Inflammatory macrophage treated with lipopolysaccharide for 4 hours (primary cell): ENCODE measurements around the gene CEP250.
A peak's percentile ranks its signal among the peaks of the same experiment; 100 is the strongest.
"Not testable (repeated sequence)": the region's sequence is repeated elsewhere in the genome, so short reads cannot be mapped to it uniquely, and the experiment has no call there.

Experiments used
- DNase-seq: peaks from one replicate; pipeline ENCODE4 v3.0.0-alpha.2; 2020

Gene CEP250

DNA sequence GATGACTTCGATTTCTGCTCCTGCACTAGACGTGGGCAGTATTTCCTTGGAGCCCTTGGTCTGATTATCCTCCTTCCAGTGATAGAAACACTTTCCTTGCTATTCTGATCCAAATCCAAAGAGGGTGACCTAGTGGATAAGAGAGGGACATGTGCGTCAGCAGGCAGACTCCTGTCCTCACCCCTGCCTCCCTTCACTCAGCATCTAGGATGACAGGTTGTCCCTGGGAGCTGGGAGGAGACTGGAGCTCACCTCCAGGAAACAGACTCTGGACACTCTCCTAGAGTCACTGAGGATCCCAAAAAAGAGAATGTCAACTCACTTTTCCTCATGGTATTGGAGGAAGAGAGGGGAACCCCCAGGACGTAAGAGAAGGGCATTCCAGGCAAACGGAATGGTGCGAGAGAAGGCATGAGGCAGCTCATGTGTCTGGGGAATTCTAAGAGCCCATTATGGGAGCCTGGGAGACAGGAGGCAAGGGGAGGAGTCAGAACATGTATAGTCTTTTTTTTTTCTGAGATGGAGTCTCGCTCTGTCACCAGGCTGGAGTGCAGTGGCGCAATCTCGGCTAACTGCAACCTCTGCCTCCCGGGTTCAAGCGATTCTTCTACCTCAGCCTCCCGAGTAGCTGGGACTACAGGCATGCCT, 71.8 kb downstream of the CEP250 start:
- DNase-seq: no peak

DNA sequence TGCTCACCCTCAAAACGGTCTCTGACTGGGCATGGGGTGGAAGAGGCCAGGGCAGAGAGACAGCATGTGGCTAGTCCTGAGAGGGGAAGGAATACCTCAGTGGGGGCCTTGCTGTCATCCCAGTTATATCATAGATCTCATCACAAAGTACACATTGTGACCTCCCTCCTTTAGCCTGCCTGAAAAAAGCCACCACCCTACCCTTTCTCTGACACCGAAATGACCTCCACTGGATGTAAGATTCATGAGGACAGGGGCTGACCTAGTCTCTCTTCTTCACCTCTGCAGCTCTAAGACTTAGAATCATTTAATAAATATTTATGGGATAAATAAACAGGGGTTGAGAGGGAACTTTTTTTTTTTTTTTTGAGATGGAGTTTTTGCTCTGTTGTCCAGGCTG, 74.2 kb downstream of the CEP250 start, which contains the start of gene C20orf173:
TSS of gene C20orf173 (minus strand) at position 101 of the 400 bp plus-strand sequence. CDS start 279 bp downstream, outside the sequence.
- DNase-seq: no peak

DNA sequence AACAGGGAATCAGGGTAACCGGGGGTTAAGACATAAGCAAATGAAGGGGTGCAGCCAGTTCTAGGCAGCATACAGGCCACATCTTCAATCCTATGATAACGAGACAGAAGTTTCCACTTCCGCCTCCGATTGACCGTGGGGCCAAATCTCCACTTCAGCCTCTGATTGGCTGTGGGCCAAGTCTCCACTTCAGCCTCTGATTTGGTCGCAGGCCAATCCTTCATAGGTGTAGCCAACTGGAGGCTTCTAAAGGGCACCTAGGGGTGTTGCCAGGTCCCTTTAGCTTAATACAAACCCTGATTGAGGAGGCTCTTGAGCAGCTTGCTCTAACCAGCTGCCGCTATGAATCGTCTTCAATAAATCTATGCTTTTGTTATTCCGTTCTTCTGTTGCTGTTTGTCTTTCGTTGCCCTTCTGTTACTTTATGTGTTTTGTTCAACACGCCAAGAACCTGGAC, 84.4 kb downstream of the CEP250 start:
- DNase-seq: peak; percentile 62

DNA sequence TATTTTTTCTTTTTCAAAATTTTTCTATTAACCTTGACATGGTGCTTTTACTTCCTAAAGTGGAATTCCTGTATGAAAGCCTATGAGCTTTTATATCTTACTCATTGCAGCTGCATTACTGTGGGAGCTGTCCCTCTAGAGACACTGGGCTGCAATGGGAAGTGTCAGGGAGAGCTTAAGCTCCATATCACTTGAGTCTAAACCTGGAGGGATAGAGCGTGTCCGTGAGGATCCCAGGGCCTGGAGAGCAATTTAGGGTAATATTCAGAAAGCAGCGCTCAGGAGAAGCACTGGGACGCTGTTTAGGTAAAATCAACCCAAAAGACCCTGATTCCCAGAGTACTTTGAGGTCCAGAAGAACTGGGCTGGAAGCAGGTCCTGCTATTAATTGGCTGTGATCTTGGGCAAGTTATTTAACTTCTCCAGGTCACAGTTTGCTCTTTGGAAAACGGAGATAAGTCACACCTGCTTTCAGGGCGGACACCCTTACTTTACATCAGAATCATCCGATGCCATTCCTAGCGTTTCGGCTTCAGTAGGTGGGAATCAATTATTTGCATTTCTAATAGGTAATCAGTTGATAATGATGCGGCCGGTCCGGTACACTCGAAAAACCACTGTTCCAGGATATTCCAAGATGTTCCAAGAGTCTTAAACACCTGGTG, 85.9 kb downstream of the CEP250 start:
- DNase-seq: no peak

DNA sequence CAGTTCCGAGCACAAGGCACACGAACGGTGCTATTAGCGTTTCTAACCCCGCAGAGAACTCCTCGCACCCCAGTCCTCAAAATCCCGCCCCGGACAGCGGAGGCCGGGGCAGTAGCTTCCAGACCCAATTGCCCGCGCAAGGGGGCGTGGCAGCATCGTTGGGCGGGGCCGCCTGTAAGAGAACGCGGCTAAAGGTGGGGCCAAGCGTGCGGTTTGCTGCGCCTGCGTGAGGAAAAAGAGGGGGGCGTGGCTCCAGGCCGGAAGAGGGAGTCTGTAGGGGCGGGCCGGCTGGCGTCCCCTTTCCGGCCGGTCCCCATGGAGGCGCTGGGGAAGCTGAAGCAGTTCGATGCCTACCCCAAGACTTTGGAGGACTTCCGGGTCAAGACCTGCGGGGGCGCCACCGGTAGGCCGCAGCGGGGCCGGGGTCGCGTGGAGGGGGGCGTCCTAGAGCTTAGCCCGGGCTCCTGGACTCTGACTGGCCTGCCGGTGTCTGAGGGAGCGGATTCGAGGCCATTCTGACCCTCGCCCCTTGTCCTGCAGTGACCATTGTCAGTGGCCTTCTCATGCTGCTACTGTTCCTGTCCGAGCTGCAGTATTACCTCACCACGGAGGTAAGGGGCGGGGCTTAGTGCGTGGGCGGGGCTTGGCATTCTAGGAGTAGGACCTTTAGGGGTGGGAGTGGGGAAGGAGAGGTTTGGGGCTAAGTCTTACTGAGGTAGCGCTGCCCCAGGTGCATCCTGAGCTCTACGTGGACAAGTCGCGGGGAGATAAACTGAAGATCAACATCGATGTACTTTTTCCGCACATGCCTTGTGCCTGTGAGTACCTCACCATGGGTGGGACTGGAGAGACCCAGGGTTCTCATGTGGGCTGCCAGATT, 86.6 kb downstream of the CEP250 start, which contains the start of gene ERGIC3:
TSS of gene ERGIC3 (plus strand) at position 296 of the 880 bp plus-strand sequence. CDS start at position 316, 20 bp downstream.
- DNase-seq: peak; percentile 97

DNA sequence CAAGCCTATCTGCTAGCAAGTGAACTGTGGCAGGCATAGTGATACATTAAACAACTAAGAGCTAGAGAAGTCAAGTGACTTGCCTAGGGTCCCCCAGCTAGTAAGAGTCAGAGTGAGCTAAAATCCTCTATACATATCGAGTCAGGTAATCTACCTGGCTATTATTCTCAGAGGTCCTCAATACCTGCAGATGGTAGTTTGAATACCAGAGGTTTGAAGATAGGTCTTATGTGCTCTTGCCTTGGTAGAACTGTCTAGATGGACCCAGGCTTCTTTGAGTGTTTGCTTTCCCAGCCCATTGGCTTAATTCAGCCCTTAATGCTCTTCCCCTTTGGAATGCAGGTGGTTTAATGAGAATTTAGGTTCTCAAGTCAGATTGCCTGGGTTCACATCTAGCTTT, 87.6 kb downstream of the CEP250 start:
- DNase-seq: no peak

DNA sequence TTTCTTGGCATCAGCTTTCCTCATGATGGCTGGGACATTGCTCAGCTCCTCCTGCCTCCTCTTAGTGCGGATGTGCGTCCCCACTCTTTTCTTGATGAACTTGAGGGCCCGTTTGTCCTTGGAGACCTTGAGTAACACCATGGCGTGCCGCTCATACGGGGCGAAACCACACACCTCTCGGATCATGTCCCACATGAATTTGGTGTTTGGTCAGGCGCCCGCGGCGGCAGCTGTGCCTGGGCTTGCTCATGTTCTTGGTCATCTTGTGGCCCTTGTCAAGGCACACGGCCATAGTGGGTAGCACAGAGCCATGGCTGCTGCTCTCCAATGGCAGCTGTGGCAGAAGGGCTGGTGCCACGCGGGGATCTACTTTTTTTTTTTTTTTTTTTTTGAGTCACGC, 89.0 kb downstream of the CEP250 start:
- DNase-seq: no peak

DNA sequence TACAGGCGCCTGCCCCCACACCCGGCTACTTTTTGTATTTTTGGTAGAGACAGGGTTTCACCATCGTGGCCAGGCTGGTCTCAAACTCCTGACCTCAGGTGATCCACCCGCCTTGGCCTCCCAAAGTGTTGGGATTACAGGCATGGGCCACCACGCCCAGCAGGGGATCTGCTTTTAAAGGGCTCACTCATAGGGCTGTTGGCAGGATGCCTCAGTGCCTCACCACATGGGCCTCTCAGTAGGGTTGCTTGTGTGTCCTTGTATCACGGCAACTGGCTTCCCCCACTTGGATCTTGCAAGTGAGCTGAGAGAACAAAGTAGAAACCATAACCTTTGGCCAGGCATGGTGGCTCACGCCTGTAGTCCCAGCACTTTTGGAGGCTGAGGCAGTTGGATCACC, 89.5 kb downstream of the CEP250 start:
- not testable (repeated sequence) for DNase-seq

DNA sequence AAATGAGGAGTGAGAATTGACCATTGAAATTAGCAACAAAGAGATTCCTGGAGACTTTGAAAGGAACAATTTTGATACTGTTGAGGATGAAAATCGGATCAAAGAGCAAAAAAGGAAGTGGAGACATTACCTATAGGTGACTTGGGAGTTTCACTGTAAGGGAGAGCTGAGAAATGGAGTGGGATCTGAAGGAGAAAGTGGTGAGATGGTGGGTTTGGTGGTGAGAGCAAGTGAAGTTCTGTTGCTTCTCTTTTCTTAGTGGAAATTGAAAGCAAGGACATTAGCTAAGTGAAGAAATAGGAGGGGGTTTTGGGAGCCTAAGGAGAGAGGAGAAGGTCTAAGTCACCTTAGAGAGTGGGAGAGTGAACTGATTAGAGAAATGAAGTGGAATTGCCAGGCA, 90.7 kb downstream of the CEP250 start:
- no peak for DNase-seq

DNA sequence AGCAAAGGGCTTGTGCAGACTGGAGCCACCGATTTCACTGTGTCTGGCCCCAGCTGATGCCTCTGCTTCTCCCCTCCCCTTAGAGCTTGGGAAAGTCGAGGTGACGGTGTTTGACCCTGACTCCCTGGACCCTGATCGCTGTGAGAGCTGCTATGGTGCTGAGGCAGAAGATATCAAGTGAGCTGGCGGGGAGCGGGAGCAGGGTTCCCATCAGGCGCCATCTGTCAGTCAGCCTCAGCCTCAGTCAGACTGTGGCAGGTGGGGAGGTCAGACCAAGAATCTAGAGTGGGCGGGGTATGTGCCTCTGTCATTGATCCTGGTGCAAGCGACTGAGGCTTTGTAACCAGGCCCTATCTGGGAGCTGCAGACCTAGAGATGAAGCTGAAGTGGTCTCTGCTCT, 91.9 kb downstream of the CEP250 start:
- no peak for DNase-seq

DNA sequence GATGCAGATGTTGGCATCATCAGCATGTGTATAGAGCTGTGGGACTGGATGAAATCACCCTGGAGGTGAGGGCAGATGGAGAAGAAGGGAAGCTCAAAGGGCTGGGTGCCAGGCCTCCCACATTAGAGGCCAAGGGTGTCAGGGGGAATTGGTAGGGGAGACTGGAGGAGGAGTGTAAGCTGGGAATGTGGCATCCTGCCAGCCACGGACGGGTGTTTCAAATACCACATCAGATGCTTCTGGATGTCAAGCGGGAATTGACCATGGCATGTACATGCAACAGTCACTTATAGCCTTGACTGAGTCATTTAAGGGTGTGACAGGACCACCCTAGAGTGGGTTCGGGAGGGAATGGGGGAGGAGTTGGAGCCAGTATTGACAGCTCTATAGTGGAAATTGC, 96.1 kb downstream of the CEP250 start:
- DNase-seq: no peak

DNA sequence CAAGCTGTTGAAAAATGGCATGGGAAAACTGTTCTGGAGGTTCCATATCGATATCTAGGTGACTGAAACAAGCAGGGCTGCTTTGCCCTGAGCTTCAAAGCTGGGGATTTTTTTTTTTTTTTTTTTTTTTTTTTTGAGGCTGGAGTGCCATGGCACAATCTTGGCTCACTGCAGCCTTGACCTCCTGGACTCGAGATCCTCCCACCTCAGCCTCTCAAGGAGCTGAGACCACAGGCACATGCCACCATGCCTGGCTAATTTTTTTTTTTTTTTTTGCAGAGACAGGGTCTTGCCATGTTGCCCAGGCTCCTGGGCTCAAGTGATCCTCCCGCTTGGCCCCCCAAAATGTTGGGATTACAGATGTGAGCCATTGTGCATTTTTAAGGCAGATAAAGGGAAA, 97.5 kb downstream of the CEP250 start:
- no peak for DNase-seq

DNA sequence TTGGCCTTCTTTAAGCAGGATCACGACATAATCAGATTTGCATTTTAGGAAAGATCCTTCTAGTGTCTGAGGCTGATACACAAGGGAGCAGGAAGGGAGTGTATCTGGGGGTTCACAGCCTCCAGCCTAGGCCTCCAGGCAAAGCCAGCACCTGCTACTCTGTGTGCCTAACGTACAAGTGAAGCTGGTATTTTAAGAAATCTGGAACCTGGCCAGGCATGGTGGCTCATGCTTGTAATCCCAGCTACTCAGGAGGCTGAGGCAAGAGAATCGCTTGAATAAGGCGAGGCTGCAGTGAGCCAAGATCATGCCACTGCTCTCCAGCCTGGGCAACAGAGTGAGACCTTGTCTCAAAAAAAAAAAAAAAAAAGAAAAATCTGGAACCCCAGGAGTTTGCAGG, 100.1 kb downstream of the CEP250 start:
- DNase-seq: not testable (repeated sequence)

DNA sequence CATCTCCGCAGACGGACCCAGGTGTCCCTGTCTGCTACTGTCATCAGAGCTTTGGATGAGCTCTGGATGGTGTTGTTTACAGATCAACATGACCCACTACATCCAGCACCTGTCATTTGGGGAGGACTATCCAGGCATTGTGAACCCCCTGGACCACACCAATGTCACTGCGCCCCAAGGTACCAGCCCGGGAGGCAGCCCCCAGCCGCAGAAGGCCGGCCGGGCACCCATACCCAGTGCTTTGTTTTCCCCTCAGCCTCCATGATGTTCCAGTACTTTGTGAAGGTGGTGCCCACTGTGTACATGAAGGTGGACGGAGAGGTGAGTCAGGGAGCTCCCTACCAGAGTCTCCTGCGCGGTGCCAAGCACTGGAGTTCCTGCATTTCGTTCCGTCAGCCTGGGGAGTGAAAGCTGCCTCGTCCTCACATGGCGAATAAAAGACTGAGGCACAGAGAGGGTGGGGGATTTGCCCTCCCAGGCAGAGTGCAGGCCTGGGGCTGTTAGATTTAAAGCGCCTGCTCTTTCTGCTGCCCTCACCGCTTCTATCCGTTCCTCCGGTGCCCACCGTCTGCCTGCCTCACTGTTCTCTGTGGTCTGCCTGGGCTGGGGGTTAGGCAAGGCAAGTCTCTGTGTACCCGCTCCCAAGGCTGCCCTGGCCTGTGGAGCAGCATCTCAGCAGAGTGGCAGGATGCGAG, 100.7 kb downstream of the CEP250 start:
- no peak for DNase-seq

DNA sequence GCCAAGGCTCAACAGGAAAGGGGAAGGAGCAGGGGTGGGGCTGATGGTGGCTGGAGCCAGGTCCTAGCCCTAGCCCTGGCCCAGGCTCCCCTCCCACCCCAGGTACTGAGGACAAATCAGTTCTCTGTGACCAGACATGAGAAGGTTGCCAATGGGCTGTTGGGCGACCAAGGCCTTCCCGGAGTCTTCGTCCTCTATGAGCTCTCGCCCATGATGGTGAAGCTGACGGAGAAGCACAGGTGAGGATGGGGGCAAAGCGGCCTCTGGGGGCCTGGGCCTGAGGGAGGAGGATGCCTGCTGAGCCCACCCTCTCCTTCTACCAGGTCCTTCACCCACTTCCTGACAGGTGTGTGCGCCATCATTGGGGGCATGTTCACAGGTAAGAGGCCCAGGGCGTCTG, 101.5 kb downstream of the CEP250 start:
- no peak for DNase-seq

DNA sequence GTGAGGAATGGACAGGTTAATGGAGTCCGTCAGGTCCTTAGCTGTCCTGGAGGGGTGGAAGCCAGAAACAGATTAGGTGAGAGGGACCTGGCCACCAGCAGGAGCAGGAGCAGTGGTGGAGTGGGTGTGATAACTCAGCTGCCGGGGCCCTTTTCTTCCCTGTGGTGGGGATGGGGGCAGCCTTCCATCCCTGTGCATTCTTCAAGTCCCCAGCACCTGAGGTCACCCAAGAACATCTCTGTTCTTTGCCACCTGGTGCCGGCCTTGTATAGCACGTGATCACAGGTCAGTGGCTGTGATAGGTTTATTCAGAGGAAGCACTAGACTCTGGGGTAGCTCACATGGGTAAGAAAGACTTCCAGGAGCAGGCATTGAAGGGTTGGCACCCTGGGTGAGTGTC, 103.1 kb downstream of the CEP250 start:
- DNase-seq: no peak

DNA sequence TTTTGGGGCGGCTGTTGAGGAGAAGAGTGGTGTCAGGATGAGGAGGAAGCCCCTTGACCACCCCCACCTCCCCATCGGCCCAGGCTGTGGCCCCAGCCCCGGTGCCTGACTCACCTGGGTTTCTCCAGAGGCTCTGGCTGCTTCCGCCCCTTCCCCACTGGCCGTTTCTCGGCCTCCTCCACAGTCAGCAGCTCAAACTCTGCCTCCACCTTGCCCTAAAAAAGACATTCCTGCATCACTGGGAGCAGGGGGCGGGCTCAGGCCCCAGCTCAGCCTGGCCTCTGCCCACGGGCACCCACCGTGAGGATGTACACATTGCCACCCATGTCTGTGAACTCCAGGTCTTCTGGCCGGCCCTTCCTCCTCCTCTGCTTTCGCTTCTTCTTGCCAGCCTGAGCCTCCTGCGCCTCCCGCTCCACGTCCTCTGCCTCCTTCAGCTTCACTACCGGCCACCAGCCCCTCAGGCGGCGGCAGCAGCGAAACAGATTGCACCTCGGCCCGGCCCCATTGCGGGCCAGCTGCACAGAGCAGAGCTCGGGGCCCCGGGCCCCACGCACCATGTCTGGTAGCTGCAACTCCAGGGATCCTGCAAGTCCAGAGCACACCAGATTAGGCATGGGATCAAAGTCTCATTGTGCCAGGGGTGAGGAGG, 103.8 kb downstream of the CEP250 start:
- no peak for DNase-seq

DNA sequence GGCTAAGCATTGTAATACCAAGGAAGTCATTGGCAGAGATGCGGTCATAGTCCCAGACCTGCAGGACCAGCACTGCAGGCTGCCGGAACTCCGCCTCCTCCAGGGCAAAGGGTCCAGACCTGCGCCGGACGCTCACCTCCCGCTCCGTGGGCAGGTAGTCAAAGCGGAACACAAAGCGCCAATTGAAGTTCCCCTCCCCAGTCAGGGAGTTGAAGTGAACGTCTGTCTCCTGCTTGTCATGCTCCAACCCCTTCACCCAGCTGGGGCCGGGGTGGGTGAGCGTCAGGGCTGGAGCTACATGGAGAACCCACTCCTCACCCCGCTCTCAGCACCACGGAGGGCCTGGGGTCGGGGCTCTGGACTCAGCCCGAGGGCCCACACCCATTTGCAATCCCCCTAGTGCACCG, 104.7 kb downstream of the CEP250 start:
- DNase-seq: no peak

DNA sequence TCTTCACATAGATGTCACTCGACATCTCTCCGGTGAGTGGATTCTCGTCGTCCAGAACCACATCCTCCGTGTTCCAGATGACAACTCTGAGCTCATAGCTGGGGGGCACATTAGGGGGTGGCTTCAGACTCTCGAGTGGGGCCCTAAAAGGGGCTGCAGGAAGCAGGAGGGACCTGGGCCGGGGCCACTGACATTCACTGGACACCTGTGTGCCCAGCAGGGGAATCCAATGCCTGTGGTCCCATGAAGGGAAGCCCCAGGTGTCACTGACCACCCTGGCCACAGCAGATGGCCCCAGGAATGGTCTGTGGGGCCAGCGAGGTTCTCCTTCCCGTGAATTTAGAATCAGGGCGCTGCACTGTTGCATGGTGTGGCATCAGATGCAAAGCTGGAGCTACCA, 105.1 kb downstream of the CEP250 start:
- no peak for DNase-seq

DNA sequence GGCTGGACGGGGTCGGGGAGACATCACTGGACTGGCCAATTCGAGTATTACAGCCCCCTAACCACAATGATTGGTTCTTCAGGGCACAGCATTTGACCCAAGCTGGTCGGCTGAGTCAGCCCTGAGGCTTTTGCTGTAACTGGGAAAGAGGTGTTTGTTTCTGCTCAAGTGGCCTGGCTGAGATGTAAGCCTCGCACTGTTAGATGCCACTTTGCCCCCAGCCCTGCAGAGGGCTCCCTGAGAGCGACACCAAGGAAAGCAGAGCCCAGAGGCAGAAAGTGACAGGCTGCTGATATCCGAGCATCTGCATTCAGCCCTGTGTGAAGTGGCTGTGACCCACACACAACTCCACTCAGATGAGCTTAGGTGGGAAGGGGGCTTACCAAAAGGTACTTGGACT, 105.9 kb downstream of the CEP250 start:
- no peak for DNase-seq

DNA sequence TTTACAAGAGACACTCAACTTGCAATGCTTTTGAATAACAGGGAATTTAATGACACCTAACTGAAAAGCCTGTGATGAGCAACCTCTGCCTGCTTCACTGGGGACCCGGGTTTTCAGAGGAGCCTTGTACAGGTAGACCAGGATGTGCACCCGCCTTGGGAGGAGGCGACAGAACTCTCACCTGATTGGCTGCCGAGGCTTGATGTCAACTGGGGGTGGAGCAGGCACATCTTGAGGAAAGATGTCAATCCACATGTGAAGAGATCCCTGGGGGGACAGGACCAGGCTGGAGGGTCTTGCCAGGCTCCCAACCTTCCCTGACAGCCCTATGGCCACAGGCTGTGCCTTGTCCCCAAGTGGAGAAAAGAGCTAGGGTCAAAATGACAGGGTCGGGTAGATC, 106.3 kb downstream of the CEP250 start:
- DNase-seq: no peak

DNA sequence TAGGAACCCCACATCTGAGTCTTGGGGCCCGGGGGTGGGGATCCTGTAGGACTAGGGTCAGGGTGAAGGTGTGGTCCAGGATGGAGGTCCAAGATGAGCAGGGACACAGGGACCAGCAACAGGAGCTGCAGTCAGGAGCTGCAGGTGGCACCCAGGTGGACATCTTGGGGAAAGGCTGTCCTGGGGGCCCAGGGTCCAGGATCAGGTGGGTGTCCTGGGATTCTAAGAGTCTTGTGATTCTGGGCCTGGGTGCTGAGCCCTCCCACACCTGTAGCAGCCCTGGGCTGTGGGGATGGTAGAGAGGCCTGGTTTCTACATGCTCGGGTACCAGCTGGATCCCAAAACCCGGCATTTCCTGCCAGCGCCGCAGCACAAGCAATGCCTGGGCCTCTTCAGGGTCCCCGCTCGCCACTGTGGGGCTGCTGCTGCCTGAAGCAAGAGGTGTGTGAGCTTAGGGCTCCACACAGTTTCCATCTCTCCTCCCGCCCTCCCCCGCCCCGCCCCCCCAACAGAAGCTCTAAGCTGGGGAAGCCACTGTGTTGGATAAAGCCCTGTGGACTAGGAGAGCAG, 107.2 kb downstream of the CEP250 start:
- DNase-seq: no peak
